SU-DHL-6 (cell line): ENCODE measurements around the gene NUP50.

Source experiments
- H2AFZ ChIP-seq: fragments of 200-600 bp; sonication (generic); 2 replicates; pipeline ENCODE4 v1.6.1; 2014; ENCODE audit warnings: low read depth, mild to moderate bottlenecking, moderate library complexity, mixed read lengths, antibody characterized with exemption, low read length; ENCODE audit not compliant: severe bottlenecking
- H3F3A ChIP-seq: fragments of 200-600 bp; shearing (Covaris generic); 2 replicates; pipeline ENCODE4 v1.6.0; 2016; ENCODE audit warnings: antibody characterized with exemption, mild to moderate bottlenecking; ENCODE audit not compliant: insufficient read depth
- H3K27ac ChIP-seq: fragments of 200-600 bp; sonication (generic); 2 replicates; pipeline ENCODE4 v1.5.1; 2016; ENCODE audit warnings: low read depth, mild to moderate bottlenecking, low read length, moderate library complexity, mixed read lengths
- H3K27me3 ChIP-seq: fragments of 200-600 bp; sonication (generic), shearing (Covaris generic); 2 replicates; pipeline ENCODE4 v1.6.0; 2014; ENCODE audit warnings: mild to moderate bottlenecking, low read length
- H3K36me3 ChIP-seq: fragments of 200-600 bp; sonication (generic); 2 replicates; pipeline ENCODE4 v1.6.1; 2014; ENCODE audit warnings: mild to moderate bottlenecking, low read length, mixed read lengths
- H3K4me2 ChIP-seq: fragments of 300-600, 200-600 bp; shearing (Covaris generic), sonication (generic); 2 replicates; pipeline ENCODE4 v1.6.0; 2014; ENCODE audit warnings: low read length, low read depth, mild to moderate bottlenecking; ENCODE audit not compliant: poor library complexity, severe bottlenecking
- H3K4me3 ChIP-seq: fragments of 200-600 bp; sonication (generic); 2 replicates; pipeline ENCODE4 v1.5.1; 2014; ENCODE audit warnings: antibody characterized with exemption, low read length, mild to moderate bottlenecking, mixed read lengths; ENCODE audit not compliant: insufficient read depth, poor library complexity, severe bottlenecking
- H3K79me2 ChIP-seq: fragments of 200-600 bp; sonication (generic); 2 replicates; pipeline ENCODE4 v1.6.1; 2014; ENCODE audit warnings: mild to moderate bottlenecking, low read length, moderate library complexity; ENCODE audit not compliant: insufficient read depth
- H3K9ac ChIP-seq: fragments of 200-600 bp; sonication (generic); 2 replicates; pipeline ENCODE4 v1.7.0; 2014; ENCODE audit warnings: mild to moderate bottlenecking, low read length
- H3K9me2 ChIP-seq: fragments of 200-600 bp; sonication (generic); replicated peaks from 2 replicates; pipeline ENCODE4 v1.6.1; 2014; ENCODE audit warnings: low read length; ENCODE audit not compliant: insufficient read depth
- H3K9me3 ChIP-seq: fragments of 200-600 bp; sonication (generic); 2 replicates; pipeline ENCODE4 v1.6.1; 2014; ENCODE audit warnings: low read length, mixed read lengths; ENCODE audit not compliant: insufficient read depth
- H4K20me1 ChIP-seq: fragments of 200-600 bp; sonication (generic); 2 replicates; pipeline ENCODE4 v1.6.1; 2014; ENCODE audit warnings: low read depth, mild to moderate bottlenecking, antibody characterized with exemption, low read length, moderate library complexity, mixed read lengths
- EZH2phosphoT487 ChIP-seq: fragments of 200-600 bp; sonication (generic), shearing (Covaris generic); conservative IDR thresholded peaks from 2 replicates; pipeline ENCODE4 v1.6.1; 2018; ENCODE audit warnings: mild to moderate bottlenecking, antibody characterized with exemption, low read length, moderate library complexity, mixed read lengths
- TF ChIP-seq, protein P1 (sequence below): fragments of 200-600 bp; sonication (generic); IDR thresholded peaks from one replicate; pipeline ENCODE4 v1.5.1; 2017; ENCODE audit warnings: antibody characterized with exemption, mild to moderate bottlenecking, low read length, moderate library complexity; ENCODE audit not compliant: insufficient read depth, poor library complexity, severe bottlenecking

NUP50 gene

DNA sequence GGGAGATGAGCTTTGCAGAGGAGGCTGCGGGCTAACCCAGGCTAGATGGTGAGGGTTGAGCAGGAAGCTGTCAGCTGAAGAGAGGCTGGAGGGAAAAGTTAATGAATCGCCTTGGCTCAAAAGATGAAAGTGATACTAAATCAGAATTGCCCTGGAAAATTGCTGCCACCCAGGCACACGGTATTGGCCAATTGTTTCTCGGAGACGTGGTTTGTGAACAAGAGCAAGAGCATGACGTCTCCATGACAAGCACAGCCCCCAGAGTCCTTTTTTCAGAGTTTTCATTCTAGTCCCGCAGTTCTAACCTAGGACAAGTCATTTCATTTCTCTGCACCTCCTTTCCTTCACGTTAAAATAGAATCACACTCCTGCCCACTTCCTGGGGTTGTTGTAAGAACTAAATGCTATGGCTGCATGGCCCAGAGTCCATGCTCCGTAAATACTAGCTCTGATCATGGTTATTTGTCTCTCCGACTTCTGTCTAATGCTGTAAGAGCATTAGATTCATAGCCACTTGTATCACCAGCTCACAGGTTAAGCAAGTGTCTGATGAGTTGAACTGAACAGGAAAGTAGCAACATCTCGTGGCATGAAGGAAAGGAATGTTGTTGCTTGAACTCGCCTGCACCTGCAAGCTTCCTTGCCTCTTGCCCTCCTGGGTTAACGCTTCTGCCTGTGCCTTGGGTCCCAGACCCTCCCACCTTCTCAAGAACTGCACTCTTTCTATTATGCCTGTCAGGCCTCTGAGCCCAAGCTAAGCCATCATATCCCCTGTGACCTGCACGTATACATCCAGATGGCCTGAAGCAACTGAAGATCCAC, 33.8 kb upstream of the NUP50 start:
- peaks cover 9% of the 10 kb centered on the region; the same call in 1 of the 2 replicates for H3K36me3 ChIP-seq
- no peaks in the 10 kb centered on the region for H4K20me1 ChIP-seq
- H3K9me2 ChIP-seq, result no peaks in the 10 kb centered on the region
- no peak overlapping the region for H3K9ac ChIP-seq
- no peaks in the 10 kb centered on the region for H3K27me3 ChIP-seq
- H3K9me3 ChIP-seq, result no peaks in the 10 kb centered on the region
- H3F3A ChIP-seq, result no peaks in the 10 kb centered on the region
- H2AFZ ChIP-seq, result no peak overlapping the region
- TF ChIP-seq, protein P1, sequence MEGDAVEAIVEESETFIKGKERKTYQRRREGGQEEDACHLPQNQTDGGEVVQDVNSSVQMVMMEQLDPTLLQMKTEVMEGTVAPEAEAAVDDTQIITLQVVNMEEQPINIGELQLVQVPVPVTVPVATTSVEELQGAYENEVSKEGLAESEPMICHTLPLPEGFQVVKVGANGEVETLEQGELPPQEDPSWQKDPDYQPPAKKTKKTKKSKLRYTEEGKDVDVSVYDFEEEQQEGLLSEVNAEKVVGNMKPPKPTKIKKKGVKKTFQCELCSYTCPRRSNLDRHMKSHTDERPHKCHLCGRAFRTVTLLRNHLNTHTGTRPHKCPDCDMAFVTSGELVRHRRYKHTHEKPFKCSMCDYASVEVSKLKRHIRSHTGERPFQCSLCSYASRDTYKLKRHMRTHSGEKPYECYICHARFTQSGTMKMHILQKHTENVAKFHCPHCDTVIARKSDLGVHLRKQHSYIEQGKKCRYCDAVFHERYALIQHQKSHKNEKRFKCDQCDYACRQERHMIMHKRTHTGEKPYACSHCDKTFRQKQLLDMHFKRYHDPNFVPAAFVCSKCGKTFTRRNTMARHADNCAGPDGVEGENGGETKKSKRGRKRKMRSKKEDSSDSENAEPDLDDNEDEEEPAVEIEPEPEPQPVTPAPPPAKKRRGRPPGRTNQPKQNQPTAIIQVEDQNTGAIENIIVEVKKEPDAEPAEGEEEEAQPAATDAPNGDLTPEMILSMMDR, result no peak
- TF ChIP-seq EZH2phosphoT487, result no peak
- no peak overlapping the region for H3K4me3 ChIP-seq
- no peaks in the 10 kb centered on the region for H3K79me2 ChIP-seq
- no peak overlapping the region for H3K27ac ChIP-seq
- no peak overlapping the region for H3K4me2 ChIP-seq

DNA sequence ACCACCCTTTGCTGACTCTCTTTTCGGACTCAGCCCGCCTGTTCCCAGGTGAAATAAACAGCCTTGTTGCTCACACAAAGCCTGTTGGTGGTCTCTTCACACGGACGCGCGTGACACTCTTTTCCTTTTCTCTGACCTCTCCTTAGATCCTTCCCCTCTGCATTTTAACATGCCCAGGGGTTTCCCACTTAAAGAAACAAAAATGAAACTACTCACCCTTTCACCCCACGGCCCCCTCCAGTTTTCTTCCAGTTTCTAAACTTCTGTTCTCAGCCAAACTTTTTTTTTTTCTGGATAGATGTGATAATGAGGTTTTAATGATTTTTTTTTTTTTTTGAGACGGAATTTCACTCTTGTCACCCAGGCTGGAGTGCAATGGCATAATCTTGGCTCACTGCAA, 32.8 kb upstream of the NUP50 start:
- Histone ChIP-seq H3K4me2 (no peak overlapping the region), H3K9me3 (no peaks in the 10 kb centered on the region), H3K9me2 (no peaks in the 10 kb centered on the region)

DNA sequence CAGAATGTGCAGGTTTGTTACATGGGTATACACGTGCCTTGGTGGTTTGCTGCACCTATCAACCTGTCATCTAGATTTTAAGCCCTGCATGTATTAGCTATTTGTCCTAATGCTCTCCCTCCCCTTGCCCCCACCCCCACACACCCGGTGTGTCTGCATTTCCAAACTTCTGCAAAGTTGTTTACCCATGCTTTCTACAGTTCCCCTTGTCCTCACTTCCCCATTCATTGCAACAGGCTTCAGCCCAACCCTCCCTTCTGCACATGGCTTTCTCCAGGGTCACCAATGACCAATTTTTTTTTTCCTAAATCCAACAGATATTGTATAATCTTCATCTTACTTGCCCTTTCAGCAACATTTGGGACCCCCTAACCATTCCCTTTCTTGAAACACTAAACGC, 32.0 kb upstream of the NUP50 start:
- no peaks in the 10 kb centered on the region for H3F3A ChIP-seq
- H3K9me3 ChIP-seq, result no peaks in the 10 kb centered on the region

More for the DNA sequence above, 32.8 kb upstream of the NUP50 start:
- Histone ChIP-seq H3K9ac (no peak overlapping the region), H3K4me3 (no peak overlapping the region), H2AFZ (no peak overlapping the region), H4K20me1 (no peaks in the 10 kb centered on the region), H3K36me3 (peaks cover 11% of the 10 kb centered on the region; the same call in 1 of the 2 replicates), H3K27me3 (no peaks in the 10 kb centered on the region), H3K27ac (no peak overlapping the region), H3F3A (no peaks in the 10 kb centered on the region), H3K79me2 (no peaks in the 10 kb centered on the region)
- TF ChIP-seq EZH2phosphoT487, result no peak
- TF ChIP-seq, protein P1, result no peak

More for the DNA sequence above, 32.0 kb upstream of the NUP50 start:
- Histone ChIP-seq H3K9ac (no peak overlapping the region), H3K4me3 (no peak overlapping the region), H3K36me3 (peaks cover 11% of the 10 kb centered on the region; the same call in 1 of the 2 replicates), H3K27me3 (no peaks in the 10 kb centered on the region), H2AFZ (no peak overlapping the region), H4K20me1 (no peaks in the 10 kb centered on the region), H3K9me2 (no peaks in the 10 kb centered on the region), H3K27ac (no peak overlapping the region), H3K4me2 (no peak overlapping the region), H3K79me2 (no peaks in the 10 kb centered on the region)
- TF ChIP-seq EZH2phosphoT487, result no peak
- TF ChIP-seq, protein P1, result no peak
